IMR-90 (cell line): ENCODE results near the gene RABL2A.
"Not testable (repeated sequence)": the region's sequence is repeated elsewhere in the genome, so short reads cannot be mapped to it uniquely, and the experiment has no call there.

Source experiments
- BHLHE40 ChIP-seq: fragments of 150-350 bp; IDR thresholded peaks from 2 replicates; pipeline ENCODE4 v1.6.1; 2016; ENCODE audit warnings: mild to moderate bottlenecking, low read depth, low read length
- CEBPB ChIP-seq: IDR thresholded peaks from 2 replicates; pipeline ENCODE4 v1.6.1; 2012; ENCODE audit warnings: low read depth, low read length, improper control_type of control experiment
- CTCF ChIP-seq: conservative IDR thresholded peaks from 2 replicates; pipeline ENCODE4 v1.5.1; 2012; ENCODE audit warnings: mild to moderate bottlenecking, low read depth, low read length, improper control_type of control experiment
- MAFK ChIP-seq: IDR thresholded peaks from 2 replicates; pipeline ENCODE4 v1.6.1; 2012; ENCODE audit warnings: low read depth, low read length, improper control_type of control experiment
- MAZ ChIP-seq: IDR thresholded peaks from 2 replicates; pipeline ENCODE4 v1.6.1; 2012; ENCODE audit warnings: low read depth, mild to moderate bottlenecking, low read length, improper control_type of control experiment, moderate library complexity, borderline replicate concordance
- POLR2A ChIP-seq: IDR thresholded peaks from 2 replicates; pipeline ENCODE4 v1.6.1; 2012; ENCODE audit warnings: mild to moderate bottlenecking, low read depth, low read length
- USF2 ChIP-seq: fragments of 150-350 bp; IDR thresholded peaks from 2 replicates; pipeline ENCODE4 v1.6.1; 2017; ENCODE audit warnings: mild to moderate bottlenecking, antibody characterized with exemption, low read length, low read depth

- not testable (repeated sequence) for TF ChIP-seq CTCF, CEBPB, USF2, MAZ, BHLHE40, MAFK, POLR2A
Measured at GRCh38 chr2:113582473-113582872, 44.6 kb upstream of the RABL2A start.
